K562 (cell line): ENCODE data around the gene TIFAB. TPM values are rescaled to one million over a fixed set of nuclear protein-coding genes. Genes with fewer than 3 reads are reported as not detected.

Source experiments
- ATAC-seq: fragments of 200-7000 bp; cut with Tn5 transposase; 3 replicates; pipeline ENCODE4 v1.9.1; 2020; ENCODE audit warnings: moderate library complexity
- BruUV-seq: library from RNA; stranded (reverse); fragments of 400-500 nt; replicated peaks from 2 replicates; lab custom pipeline; 2021; lab: Mats Ljungman, UMichigan
- CTCF ChIA-PET: fragments of 300-600 bp; formaldehyde crosslinking; extraction: SDS; loops from one replicate; lab custom pipeline; 2021; ENCODE audit warnings: low intra/inter-chr PET ratio; lab: Yijun Ruan, JAX
- POLR2A ChIA-PET: fragments of 300-600, 350-650 bp; sonication (Branson Sonifier 250); formaldehyde crosslinking; extraction: SDS; loops from one replicate; lab custom pipeline; 2021; ENCODE audit warnings: antibody characterized with exemption, inconsistent platforms; lab: Yijun Ruan, JAX
- DNase-seq, 4 experiments: peaks; one replicate each; pipeline versions ENCODE4 v3.0.0 to v3.0.0-alpha.2; 2011 to 2018; ENCODE audit warnings: low spot score in 3 of 4, mixed read lengths in 3 of 4; ENCODE audit errors: extremely low read depth in 1 of 4
- FAIRE-seq: peaks from 2 replicates; lab custom pipeline; 2011; peaks lifted over from hg19 to GRCh38; lab: Jason Lieb, UNC
- H2AFZ ChIP-seq: 2 replicates; pipeline ENCODE4 v1.6.0; 2011; ENCODE audit warnings: low read depth, low read length, control low read depth, inconsistent platforms
- H3K27ac ChIP-seq: fragments of 200-600 bp; 3 replicates; pipeline ENCODE4 v1.8.0; 2011; ENCODE audit warnings: low read depth, mild to moderate bottlenecking, control low read depth, inconsistent platforms, low read length, moderate library complexity, mixed read lengths; ENCODE audit errors: extremely low read depth
- H3K27me3 ChIP-seq, 2 experiments: fragments of 300-600 bp in 1 of 2; 2 replicates in 1 of 2; 3 replicates in 1 of 2; pipeline versions ENCODE4 v1.6.0 to v1.8.0; 2011; ENCODE audit warnings: inconsistent platforms in 2 of 2, low read length in 2 of 2, mild to moderate bottlenecking in 1 of 2, mixed read lengths in 1 of 2, moderate library complexity in 1 of 2; ENCODE audit not compliant: control insufficient read depth in 2 of 2, insufficient read depth in 2 of 2
- H3K36me3 ChIP-seq: fragments of 300-600 bp; 3 replicates; pipeline ENCODE4 v1.8.0; 2011; ENCODE audit warnings: mild to moderate bottlenecking, low read length, inconsistent platforms; ENCODE audit not compliant: control insufficient read depth, insufficient read depth
- H3K4me1 ChIP-seq, 2 experiments: fragments of 200-600 bp in 1 of 2; replicated peaks in 1 of 2; 2 replicates in 1 of 2; 3 replicates in 1 of 2; pipeline versions ENCODE4 v1.5.1 to v1.8.0; 2011; ENCODE audit warnings: inconsistent platforms in 2 of 2, low read length in 2 of 2, mild to moderate bottlenecking in 1 of 2, mixed read lengths in 1 of 2, moderate library complexity in 1 of 2; ENCODE audit not compliant: control insufficient read depth in 2 of 2, insufficient read depth in 2 of 2
- H3K4me2 ChIP-seq: 2 replicates; pipeline ENCODE4 v1.6.1; 2011; ENCODE audit warnings: low read length, control low read depth, inconsistent platforms, mixed read lengths; ENCODE audit not compliant: insufficient read depth
- H3K4me3 ChIP-seq: fragments of 200-600 bp; sonication (generic), shearing (Covaris generic); 2 replicates; pipeline ENCODE4 v1.5.1; 2016; ENCODE audit warnings: control low read depth, inconsistent platforms
- H3K79me2 ChIP-seq: fragments of 200-600 bp; 3 replicates; pipeline ENCODE4 v1.8.0; 2011; ENCODE audit warnings: low read length, inconsistent platforms; ENCODE audit not compliant: control insufficient read depth, insufficient read depth
- H3K9ac ChIP-seq, 2 experiments: 2 replicates each; pipeline versions ENCODE4 v1.6.0 to v1.6.1; 2011; ENCODE audit warnings: low read depth in 2 of 2, low read length in 2 of 2, control low read depth in 1 of 2, inconsistent platforms in 1 of 2, mild to moderate bottlenecking in 1 of 2, mixed read lengths in 1 of 2; ENCODE audit not compliant: insufficient read depth in 1 of 2
- H3K9me1 ChIP-seq: one replicate; pipeline ENCODE4 v1.6.0; 2011; ENCODE audit warnings: inconsistent platforms, mild to moderate bottlenecking, low read length, moderate library complexity; ENCODE audit not compliant: control insufficient read depth, insufficient read depth
- H3K9me3 ChIP-seq: replicated peaks from 2 replicates; pipeline ENCODE4 v1.5.1; 2011; ENCODE audit warnings: low read depth, low read length, inconsistent platforms; ENCODE audit not compliant: control insufficient read depth, insufficient read depth
- H4K20me1 ChIP-seq: replicated peaks from 2 replicates; pipeline ENCODE4 v1.6.1; 2011; ENCODE audit warnings: low read length, inconsistent platforms, mixed read lengths; ENCODE audit not compliant: control insufficient read depth, insufficient read depth
- CBFA2T2 ChIP-seq: fragments of 450-650 bp; conservative IDR thresholded peaks from 2 replicates; pipeline ENCODE4 v1.6.1; 2017; ENCODE audit warnings: mild to moderate bottlenecking
- CBFA2T3 ChIP-seq: fragments of 450-650 bp; IDR thresholded peaks from 2 replicates; pipeline ENCODE4 v1.6.1; 2017
- ETV1 ChIP-seq: fragments of 450-650 bp; conservative IDR thresholded peaks from 2 replicates; pipeline ENCODE4 v1.6.1; 2016; ENCODE audit warnings: missing genetic modification characterization, control low read depth, low read depth, missing compliant biosample characterization
- GABPB2 ChIP-seq: fragments of 250-450 bp; sonication (Bioruptor Pico); conservative IDR thresholded peaks from 2 replicates; pipeline ENCODE4 v1.5.1; 2021; ENCODE audit warnings: mild to moderate bottlenecking
- HDAC2 ChIP-seq: fragments of 450-650 bp; IDR thresholded peaks from 2 replicates; pipeline ENCODE4 v1.6.1; 2016; ENCODE audit warnings: mild to moderate bottlenecking
- HDAC6 ChIP-seq: IDR thresholded peaks from 2 replicates; pipeline ENCODE4 v1.6.1; 2012; ENCODE audit warnings: low read depth, mild to moderate bottlenecking, control low read depth, inconsistent platforms, low read length, moderate library complexity
- JUND ChIP-seq, 2 experiments: IDR thresholded peaks; 2 replicates in 1 of 2; 3 replicates in 1 of 2; pipeline ENCODE4 v1.6.1; 2011; ENCODE audit warnings: borderline replicate concordance in 2 of 2, low read depth in 2 of 2, low read length in 2 of 2, improper control_type of control experiment in 1 of 2, missing biosample characterization in 1 of 2, missing genetic modification characterization in 1 of 2, missing genetic modification reagents in 1 of 2
- NFIC ChIP-seq: fragments of 450-650 bp; IDR thresholded peaks from 2 replicates; pipeline ENCODE4 v1.6.1; 2017; ENCODE audit warnings: mild to moderate bottlenecking, inconsistent platforms
- RBM22 ChIP-seq: fragments of 200-400 bp; formaldehyde crosslinking; IDR thresholded peaks from 2 replicates; pipeline ENCODE4 v1.6.1; 2018; ENCODE audit warnings: low read length, low read depth; ENCODE audit not compliant: poor library complexity, severe bottlenecking
- TCF3 ChIP-seq: sonication (generic); formaldehyde crosslinking; IDR thresholded peaks from 2 replicates; pipeline ENCODE4 v1.4.0; 2020; ENCODE audit warnings: mild to moderate bottlenecking, missing genetic modification reagents
- TEAD1 ChIP-seq, 2 experiments: fragments of 450-650 bp in 1 of 2; sonication (generic) in 1 of 2; formaldehyde crosslinking; IDR thresholded peaks; 2 replicates each; pipeline versions ENCODE4 v1.4.0 to v1.8.0; 2020 to 2022; ENCODE audit warnings: mild to moderate bottlenecking in 2 of 2, missing genetic modification reagents in 1 of 2
- WGBS: fragments of 100-300 bp; shearing (Covaris generic); methylation state at CpG from one replicate; pipeline ENCODE4 v1.1.6; 2016; ENCODE audit warnings: low coverage, mixed read lengths; ENCODE audit not compliant: insufficient coverage; ENCODE audit errors: missing lambda C conversion rate; 5-methylcytosine and 5-hydroxymethylcytosine counted together
- in situ Hi-C: fragments of 300-500 bp; cut with MboI; formaldehyde crosslinking; loops from 4 replicates; pipeline ENCODE4 v1.15.0; 2018; ENCODE audit warnings: inconsistent platforms, mixed read lengths
- intact Hi-C: fragments of 100-400 bp; cut with micrococcal nuclease; formaldehyde crosslinking; loops from 2 replicates; pipeline ENCODE4 v1.14.2; 2022
- polyA plus RNA-seq, 8 experiments: library from polyadenylated mRNA; depleted of rRNA in 4 of 8; stranded (reverse) in 5 of 8; unstranded in 3 of 8; fragments of >200 nt; fragmentation: Nextera tagmentation in 2 of 8; fragmentation: Illumina TruSeq in 1 of 8; extraction: Ambion mirVana in 2 of 8; extraction: Trizol in 1 of 8; gene quantifications; 2 replicates each; pipeline versions ENCODE4 v1.2.1 to v1.2.3, GENCODE V29; 2011 to 2014; ENCODE audit warnings: inconsistent platforms in 1 of 8, missing spikeins in 1 of 8
- total RNA-seq, 7 experiments: library from RNA; depleted of rRNA in 6 of 7; stranded (reverse); fragments of >200 nt in 6 of 7; fragmentation: Illumina TruSeq in 2 of 7; extraction: Trizol in 2 of 7; gene quantifications; 2 replicates each; pipeline versions ENCODE4 v1.2.1 to v1.2.3, GENCODE V29; 2011 to 2021; ENCODE audit warnings: low replicate concordance in 1 of 7
- TF ChIP-seq, protein P1 (sequence below): fragments of 450-650 bp; IDR thresholded peaks from 2 replicates; pipeline ENCODE4 v1.6.1; 2016; ENCODE audit warnings: missing biosample characterization, missing genetic modification characterization
- TF ChIP-seq, protein P2 (sequence below): fragments of 450-650 bp; formaldehyde crosslinking; conservative IDR thresholded peaks from 2 replicates; pipeline ENCODE4 v1.4.0; 2022; ENCODE audit warnings: mild to moderate bottlenecking, missing genetic modification characterization
- TF ChIP-seq, protein P3 (sequence below): fragments of 450-650 bp; IDR thresholded peaks from 2 replicates; pipeline ENCODE4 v1.6.1; 2018; ENCODE audit not compliant: partially characterized antibody

TIFAB gene
- total and polyA plus RNA-seq, 9 of the 15 experiments (the other 6 are each of a cell fraction or from before 2014, with no cell fraction given): not detected

DNA sequence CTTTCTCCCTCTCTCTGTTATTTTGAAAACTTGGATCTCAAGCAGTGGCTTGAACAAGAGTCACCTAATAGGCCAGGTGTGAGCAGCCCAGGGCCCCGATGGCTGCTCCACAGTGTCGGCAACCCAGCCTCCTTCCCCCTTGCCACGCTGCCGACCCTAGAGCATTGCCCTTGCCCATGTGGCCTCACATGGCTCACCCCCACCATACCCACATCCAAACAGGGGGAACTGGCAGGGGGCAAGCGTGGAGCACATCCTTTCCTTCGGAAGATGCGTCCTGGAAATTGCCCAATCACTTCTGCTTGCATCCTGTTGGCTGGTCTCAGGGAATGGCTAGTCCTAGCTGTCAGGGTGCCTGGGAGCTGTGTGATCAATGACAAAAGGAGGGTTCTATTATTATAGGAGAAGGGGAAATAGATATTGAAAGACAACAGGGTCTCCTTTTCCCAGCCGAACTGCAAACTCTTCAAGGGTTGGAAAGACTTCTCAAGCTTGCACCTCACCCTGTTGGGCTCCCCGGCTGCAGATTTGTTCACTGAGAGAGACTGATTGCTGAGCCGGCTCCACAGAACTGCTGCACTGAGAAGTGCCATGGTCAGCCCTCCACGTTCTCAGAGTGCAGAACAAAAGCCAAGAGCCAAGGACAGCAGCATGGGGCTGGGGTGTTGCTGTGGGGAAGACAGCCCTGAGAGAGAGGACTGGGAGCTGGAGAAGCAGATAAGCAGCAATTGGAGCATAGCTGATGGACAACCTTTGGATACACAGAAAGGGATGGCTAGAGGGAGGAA is 8.3 kb upstream of the TIFAB start (continued):
- TF ChIP-seq, protein P1, sequence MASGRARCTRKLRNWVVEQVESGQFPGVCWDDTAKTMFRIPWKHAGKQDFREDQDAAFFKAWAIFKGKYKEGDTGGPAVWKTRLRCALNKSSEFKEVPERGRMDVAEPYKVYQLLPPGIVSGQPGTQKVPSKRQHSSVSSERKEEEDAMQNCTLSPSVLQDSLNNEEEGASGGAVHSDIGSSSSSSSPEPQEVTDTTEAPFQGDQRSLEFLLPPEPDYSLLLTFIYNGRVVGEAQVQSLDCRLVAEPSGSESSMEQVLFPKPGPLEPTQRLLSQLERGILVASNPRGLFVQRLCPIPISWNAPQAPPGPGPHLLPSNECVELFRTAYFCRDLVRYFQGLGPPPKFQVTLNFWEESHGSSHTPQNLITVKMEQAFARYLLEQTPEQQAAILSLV (tag): no peak
- TF ChIP-seq, protein P2, sequence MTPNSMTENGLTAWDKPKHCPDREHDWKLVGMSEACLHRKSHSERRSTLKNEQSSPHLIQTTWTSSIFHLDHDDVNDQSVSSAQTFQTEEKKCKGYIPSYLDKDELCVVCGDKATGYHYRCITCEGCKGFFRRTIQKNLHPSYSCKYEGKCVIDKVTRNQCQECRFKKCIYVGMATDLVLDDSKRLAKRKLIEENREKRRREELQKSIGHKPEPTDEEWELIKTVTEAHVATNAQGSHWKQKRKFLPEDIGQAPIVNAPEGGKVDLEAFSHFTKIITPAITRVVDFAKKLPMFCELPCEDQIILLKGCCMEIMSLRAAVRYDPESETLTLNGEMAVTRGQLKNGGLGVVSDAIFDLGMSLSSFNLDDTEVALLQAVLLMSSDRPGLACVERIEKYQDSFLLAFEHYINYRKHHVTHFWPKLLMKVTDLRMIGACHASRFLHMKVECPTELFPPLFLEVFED: no peak
- TF ChIP-seq GABPB2 (no peak), RBM22 (no peak)

DNA sequence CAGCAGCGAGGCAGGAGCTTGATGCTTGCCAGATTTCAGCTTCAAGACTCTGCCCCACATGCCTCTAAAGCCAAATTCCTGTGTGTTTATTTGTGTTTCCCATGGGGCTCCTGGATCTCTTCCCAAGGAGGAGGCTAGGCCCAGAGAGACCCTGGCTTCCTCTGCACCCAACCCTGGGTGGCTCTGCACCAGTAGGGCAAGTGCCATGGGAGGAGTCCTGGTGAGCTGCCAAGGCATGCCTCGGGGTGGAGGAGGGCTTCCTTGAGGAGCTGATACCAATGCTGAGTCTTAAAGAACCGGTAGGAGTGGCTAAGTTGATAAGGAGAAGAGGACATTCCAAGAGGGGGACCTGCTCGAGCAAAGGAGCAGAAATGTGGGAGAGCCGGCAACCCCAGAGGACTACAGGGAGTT is 6.8 kb upstream of the TIFAB start:
- Histone ChIP-seq H3K27ac (no peak overlapping the region), H3K27me3 (peaks cover 0 to 2% of the 10 kb centered on the region in 2 experiments; a peak in 1 of 5 replicates), H3K9ac (peak overlapping the region in 1 of 2 experiments; percentile 61; a peak in 3 of 4 replicates), H3K4me1 (peaks cover 26 to 47% of the 10 kb centered on the region in 2 experiments), H3K79me2 (peaks cover 4% of the 10 kb centered on the region; the same call in 1 of the 3 replicates), H3K9me1 (no peaks in the 10 kb centered on the region), H3K4me2 (peak overlapping the region; percentile 65), H3K36me3 (no peaks in the 10 kb centered on the region), H2AFZ (peak overlapping the region; percentile 79), H3K4me3 (no peak overlapping the region), H4K20me1 (no peaks in the 10 kb centered on the region), H3K9me3 (no peaks in the 10 kb centered on the region)
- WGBS: 6% methylated on average over 5 of the region's 5 CpGs
- FAIRE-seq: no peak
- peak; percentile 44 to 57 (median 55) for DNase-seq
- in situ Hi-C loops: no loop called here
- no TSS peak for BruUV-seq
- intact Hi-C loops: no loop called here
- ChIA-PET CTCF (no interaction called here), POLR2A (no interaction called here)
- no peak for ATAC-seq
- TF ChIP-seq CBFA2T2: 0 out of 2 replicates have a peak, but pooled peaks have one; percentile 9
- TF ChIP-seq NFIC: peak; percentile 69
- TF ChIP-seq HDAC2: no peak
- TF ChIP-seq CBFA2T3: peak; percentile 63
- TF ChIP-seq, protein P3, sequence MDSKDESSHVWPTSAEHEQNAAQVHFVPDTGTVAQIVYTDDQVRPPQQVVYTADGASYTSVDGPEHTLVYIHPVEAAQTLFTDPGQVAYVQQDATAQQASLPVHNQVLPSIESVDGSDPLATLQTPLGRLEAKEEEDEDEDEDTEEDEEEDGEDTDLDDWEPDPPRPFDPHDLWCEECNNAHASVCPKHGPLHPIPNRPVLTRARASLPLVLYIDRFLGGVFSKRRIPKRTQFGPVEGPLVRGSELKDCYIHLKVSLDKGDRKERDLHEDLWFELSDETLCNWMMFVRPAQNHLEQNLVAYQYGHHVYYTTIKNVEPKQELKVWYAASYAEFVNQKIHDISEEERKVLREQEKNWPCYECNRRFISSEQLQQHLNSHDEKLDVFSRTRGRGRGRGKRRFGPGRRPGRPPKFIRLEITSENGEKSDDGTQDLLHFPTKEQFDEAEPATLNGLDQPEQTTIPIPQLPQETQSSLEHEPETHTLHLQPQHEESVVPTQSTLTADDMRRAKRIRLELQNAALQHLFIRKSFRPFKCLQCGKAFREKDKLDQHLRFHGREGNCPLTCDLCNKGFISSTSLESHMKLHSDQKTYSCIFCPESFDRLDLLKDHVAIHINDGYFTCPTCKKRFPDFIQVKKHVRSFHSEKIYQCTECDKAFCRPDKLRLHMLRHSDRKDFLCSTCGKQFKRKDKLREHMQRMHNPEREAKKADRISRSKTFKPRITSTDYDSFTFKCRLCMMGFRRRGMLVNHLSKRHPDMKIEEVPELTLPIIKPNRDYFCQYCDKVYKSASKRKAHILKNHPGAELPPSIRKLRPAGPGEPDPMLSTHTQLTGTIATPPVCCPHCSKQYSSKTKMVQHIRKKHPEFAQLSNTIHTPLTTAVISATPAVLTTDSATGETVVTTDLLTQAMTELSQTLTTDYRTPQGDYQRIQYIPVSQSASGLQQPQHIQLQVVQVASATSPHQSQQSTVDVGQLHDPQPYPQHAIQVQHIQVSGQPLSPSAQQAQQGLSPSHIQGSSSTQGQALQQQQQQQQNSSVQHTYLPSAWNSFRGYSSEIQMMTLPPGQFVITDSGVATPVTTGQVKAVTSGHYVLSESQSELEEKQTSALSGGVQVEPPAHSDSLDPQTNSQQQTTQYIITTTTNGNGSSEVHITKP: peak; percentile 74
- no peak for TF ChIP-seq JUND (IDR thresholded peaks at IDR 0.05; ENCODE audit: borderline replicate concordance, low read depth, low read length)
- no peak for TF ChIP-seq JUND (tag; IDR thresholded peaks at IDR 0.05; ENCODE audit: borderline replicate concordance, low read depth, low read length)
- 0 out of 4 replicates have a peak, but pooled peaks of 1 of the 2 experiments have one; percentile 36 for TF ChIP-seq TEAD1 (CRISPR knock-in tag; IDR thresholded peaks at IDR 0.05)
- peak; percentile 58 for TF ChIP-seq TCF3 (CRISPR knock-in tag)
- no peak for TF ChIP-seq ETV1 (tag)
- TF ChIP-seq HDAC6: no peak
